Measurements from ENCODE around the gene PDZRN4.

DNA sequence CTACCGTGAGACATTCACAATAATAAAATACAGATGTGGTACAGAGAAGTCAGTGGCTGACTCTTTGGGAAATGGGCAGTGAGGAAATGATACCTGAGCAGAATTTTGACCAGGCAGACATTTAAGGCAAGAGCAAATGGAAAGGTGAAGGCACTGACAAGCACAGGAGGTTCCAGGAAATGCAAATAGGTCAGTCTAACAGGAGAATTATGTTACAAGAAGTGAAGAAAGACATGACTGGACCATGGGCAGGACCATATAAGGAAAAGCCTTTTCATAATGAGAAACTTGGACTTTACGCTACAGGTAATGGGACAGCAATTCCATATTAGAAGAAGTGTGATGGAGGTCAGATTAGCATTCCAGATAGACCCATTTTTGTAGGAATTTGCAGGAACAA, 338.9 kb downstream of the PDZRN4 start:
- TF ChIP-seq EP300 (IDR thresholded peaks at IDR 0.05) = no peak
- TF ChIP-seq, protein P1, sequence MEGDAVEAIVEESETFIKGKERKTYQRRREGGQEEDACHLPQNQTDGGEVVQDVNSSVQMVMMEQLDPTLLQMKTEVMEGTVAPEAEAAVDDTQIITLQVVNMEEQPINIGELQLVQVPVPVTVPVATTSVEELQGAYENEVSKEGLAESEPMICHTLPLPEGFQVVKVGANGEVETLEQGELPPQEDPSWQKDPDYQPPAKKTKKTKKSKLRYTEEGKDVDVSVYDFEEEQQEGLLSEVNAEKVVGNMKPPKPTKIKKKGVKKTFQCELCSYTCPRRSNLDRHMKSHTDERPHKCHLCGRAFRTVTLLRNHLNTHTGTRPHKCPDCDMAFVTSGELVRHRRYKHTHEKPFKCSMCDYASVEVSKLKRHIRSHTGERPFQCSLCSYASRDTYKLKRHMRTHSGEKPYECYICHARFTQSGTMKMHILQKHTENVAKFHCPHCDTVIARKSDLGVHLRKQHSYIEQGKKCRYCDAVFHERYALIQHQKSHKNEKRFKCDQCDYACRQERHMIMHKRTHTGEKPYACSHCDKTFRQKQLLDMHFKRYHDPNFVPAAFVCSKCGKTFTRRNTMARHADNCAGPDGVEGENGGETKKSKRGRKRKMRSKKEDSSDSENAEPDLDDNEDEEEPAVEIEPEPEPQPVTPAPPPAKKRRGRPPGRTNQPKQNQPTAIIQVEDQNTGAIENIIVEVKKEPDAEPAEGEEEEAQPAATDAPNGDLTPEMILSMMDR (IDR thresholded peaks at IDR 0.05) = no peak
- TF ChIP-seq POLR2A (IDR thresholded peaks at IDR 0.05) = no peak
- TF ChIP-seq POLR2AphosphoS5 (IDR thresholded peaks at IDR 0.05) = no peak

Data from suprapubic skin (tissue), 4 donors.